Muscle layer of colon (tissue), 2 donors: ENCODE results near the gene WFDC5.

Experiments
- H3K27ac ChIP-seq: one replicate; pipeline ENCODE4 v1.7.0; 2013; ENCODE audit warnings: low read depth, mild to moderate bottlenecking, low read length, moderate library complexity
- H3K27me3 ChIP-seq, 2 donors: one replicate each; pipeline ENCODE4 v1.7.0; 2013; ENCODE audit warnings: low read length in 2 of 2, mild to moderate bottlenecking in 2 of 2; ENCODE audit not compliant: insufficient read depth in 2 of 2, control insufficient read depth in 1 of 2
- H3K36me3 ChIP-seq: one replicate; pipeline ENCODE4 v1.7.0; 2013; ENCODE audit warnings: mild to moderate bottlenecking, low read length; ENCODE audit not compliant: insufficient read depth
- H3K4me1 ChIP-seq: one replicate; pipeline ENCODE4 v1.7.0; 2013; ENCODE audit warnings: mild to moderate bottlenecking, low read length; ENCODE audit not compliant: insufficient read depth
- H3K4me3 ChIP-seq, 2 donors: one replicate each; pipeline ENCODE4 v1.7.0; 2013; ENCODE audit warnings: low read length in 2 of 2, low read depth in 1 of 2, mild to moderate bottlenecking in 1 of 2, moderate library complexity in 1 of 2
- H3K9ac ChIP-seq: one replicate; pipeline ENCODE4 v1.7.0; 2013; ENCODE audit warnings: low read length
- H3K9me3 ChIP-seq: one replicate; pipeline ENCODE4 v1.7.0; 2013; ENCODE audit warnings: mild to moderate bottlenecking, low read length
- donor health status: abdominal sarcoma.
- donor health status: Adenocarcinoma of cecum.

Gene WFDC5

DNA sequence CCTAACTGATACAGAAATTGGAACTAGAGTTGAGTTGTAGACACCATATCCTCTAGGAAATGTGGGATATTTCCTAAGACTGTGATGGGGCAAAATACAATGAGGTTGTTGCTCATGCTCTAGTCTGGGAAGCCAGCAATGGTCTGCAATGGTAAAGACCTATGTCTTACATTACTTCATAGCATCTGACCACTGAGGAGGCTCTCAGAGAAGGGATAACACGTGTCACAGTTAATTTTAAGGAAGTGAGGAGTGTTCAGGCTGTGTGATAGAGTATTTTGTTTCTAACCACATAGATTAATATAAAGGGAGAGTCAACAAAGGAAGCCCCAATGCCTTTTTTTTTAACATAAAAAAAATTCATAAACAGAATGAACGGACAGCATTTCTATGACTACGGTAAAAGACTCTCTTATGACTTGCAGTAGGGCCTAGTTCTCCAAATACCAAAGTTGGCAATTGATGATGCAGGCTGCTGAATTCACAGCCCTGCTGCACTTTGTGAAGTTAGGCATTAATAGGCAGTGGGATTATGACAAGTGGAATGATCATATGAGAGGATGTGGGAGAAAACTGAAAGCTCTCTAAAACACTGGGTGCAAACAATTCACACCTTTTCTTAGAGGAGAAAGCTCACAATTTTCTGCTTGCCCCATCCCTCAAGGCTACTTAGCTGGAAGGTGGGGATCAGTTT is 27.7 kb downstream of the WFDC5 start:
- Histone ChIP-seq H3K36me3 (no peaks in the 10 kb centered on the region), H3K9me3 (no peaks in the 10 kb centered on the region), H3K9ac (no peak overlapping the region), H3K4me1 (peaks cover 9% of the 10 kb centered on the region), H3K4me3 (no peak overlapping the region), H3K27ac (no peak overlapping the region), H3K27me3 (no peaks in the 10 kb centered on the region)

DNA sequence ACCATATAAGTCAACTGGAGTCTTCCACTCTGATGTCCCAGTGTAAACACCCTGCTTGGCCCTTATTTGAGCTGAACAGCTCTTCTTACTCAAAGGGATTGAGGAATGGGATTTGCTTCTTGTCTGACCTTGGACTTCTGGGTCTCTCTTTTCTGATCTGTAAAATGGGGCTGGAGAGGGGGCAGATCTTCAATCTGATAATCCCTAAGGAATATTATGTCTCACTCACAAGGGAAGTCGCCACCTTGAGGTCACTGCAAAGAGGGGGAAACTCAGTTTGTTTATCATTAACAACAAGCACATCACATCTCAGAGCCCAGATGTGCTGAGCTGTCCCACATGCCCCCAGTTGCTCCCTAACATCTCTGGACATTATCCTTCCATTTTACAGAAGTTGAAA is 29.1 kb downstream of the WFDC5 start:
- Histone ChIP-seq H3K27ac (no peak overlapping the region), H3K4me3 (no peak overlapping the region), H3K36me3 (peaks cover 3% of the 10 kb centered on the region), H3K27me3 (no peaks in the 10 kb centered on the region), H3K4me1 (peaks cover 9% of the 10 kb centered on the region), H3K9me3 (no peaks in the 10 kb centered on the region), H3K9ac (no peak overlapping the region)

DNA sequence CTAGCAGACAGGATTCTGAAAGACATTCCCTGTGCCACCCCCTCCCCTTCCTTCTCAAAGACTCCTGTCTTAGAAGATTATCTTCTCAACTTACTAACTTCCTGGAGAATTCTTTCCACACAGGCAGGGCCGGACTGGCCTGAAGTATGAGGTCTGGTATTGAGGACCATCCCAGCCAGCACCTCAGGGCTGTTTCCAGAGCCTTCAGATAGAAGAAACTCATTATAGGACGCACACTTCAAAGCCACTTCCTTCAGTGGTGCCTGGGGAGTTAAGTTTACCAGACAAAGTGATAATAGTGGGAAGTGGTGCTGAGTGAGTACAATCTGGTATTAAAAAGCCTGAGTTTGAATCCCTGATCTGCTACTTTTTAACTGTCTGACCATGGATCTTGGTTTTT is 29.7 kb downstream of the WFDC5 start:
- Histone ChIP-seq H3K27me3 (no peaks in the 10 kb centered on the region), H3K4me3 (no peak overlapping the region), H3K36me3 (peaks cover 8% of the 10 kb centered on the region), H3K27ac (no peak overlapping the region), H3K4me1 (peaks cover 9% of the 10 kb centered on the region), H3K9ac (no peak overlapping the region), H3K9me3 (no peaks in the 10 kb centered on the region)

DNA sequence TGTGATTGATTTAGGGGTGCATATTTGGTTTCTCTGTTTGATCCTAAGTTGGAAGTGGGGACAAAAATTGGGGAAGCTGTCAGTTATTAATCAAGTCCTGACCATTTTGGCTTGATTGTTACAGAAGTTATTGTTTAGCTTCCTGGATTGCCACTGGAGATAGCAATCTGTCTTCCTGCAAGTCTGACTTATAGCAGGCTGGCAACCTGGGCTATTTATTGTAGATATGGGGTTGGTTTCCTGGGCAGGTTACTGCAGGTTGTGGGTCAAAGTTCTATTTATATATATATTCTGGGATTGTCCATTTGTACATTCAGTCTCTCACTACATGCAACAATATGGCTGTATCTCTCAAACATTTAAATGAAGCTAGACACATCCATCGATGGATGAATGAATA is 31.8 kb downstream of the WFDC5 start:
- no peak overlapping the region for H3K9ac ChIP-seq

DNA sequence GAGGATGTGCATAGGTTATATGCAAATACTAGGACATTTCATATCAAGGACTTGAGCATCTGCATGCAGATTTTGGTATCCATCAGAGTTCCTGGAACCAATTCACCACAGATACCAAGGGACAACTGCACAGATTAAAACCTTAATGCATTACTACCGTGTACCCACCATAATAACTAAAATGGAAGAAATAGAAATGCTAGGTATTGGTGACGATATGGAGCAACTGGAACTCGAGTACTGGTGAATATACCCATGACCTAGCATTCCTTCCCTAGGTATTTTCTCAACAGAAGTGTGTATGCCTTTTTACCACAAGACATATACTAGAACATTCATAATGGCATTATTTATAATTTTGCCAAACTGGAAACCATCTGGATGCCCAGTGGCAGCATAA is 32.5 kb downstream of the WFDC5 start:
- Histone ChIP-seq H3K9ac (no peak overlapping the region), H3K36me3 (peaks cover 17% of the 10 kb centered on the region), H3K4me1 (peaks cover under 1% of the 10 kb centered on the region), H3K9me3 (no peaks in the 10 kb centered on the region), H3K27ac (no peak overlapping the region), H3K27me3 (no peaks in the 10 kb centered on the region), H3K4me3 (no peak overlapping the region)

More for the DNA sequence above, 31.8 kb downstream of the WFDC5 start:
- Histone ChIP-seq H3K4me1 (peaks cover 7% of the 10 kb centered on the region), H3K36me3 (peaks cover 17% of the 10 kb centered on the region), H3K27me3 (no peaks in the 10 kb centered on the region), H3K9me3 (no peaks in the 10 kb centered on the region), H3K27ac (no peak overlapping the region), H3K4me3 (no peak overlapping the region)

DNA sequence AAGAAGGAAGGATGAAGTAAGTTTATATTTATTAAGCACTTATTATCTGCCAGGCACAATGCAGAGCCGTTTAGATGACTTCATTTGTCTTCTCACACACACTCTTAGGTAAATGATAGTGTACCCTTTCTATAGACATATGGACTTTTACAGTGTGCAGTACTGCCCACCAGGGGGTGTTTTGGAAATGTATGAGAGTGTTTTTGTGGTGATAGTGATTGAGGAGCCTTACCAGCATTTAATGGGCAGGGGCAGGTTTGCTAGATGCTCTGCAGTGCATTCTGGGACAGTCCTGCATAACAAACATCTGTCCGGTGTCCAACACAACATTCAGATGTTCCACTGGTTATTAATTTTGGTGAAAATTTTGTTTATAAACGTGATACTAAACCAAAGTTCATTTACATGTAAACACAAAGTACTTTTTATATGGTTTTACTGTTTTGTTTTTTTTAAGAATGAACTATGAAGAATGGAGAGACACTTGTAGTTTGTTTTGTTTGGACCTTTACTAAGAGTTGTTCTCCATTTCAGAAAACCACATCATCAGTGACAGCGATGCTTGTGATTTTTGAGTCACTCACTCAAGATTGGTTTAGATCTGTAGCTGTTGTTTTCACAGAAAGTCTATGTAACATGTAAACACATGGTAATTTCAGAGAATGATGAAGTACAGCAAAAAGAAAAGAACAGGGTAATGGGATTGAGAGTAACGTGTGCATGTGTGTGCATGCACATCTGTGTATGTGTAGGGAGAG is 33.9 kb downstream of the WFDC5 start:
- Histone ChIP-seq H3K36me3 (peaks cover 19% of the 10 kb centered on the region), H3K27ac (no peak overlapping the region), H3K4me1 (no peaks in the 10 kb centered on the region), H3K9me3 (no peaks in the 10 kb centered on the region), H3K9ac (no peak overlapping the region), H3K27me3 (no peaks in the 10 kb centered on the region), H3K4me3 (no peak overlapping the region)

DNA sequence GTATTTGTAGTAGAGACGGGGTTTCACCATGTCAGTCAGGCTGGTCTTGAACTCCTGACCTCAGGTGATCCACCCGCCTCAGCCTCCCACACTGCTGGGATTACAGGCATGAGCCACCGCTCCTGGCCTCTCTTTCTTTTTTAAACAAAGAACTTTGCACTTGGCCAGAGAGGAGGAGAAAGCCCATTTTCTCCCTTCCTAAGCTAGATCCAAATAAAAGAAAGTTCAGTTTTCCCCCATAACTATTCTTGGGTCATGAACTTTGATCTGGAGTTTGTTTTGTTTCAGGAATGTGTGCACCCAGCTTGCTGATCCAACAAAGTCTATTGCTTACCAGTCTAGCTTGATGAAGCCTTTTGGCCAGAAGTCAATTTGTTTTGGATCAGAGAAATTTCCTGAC is 37.4 kb downstream of the WFDC5 start:
- H3K27ac ChIP-seq = no peak overlapping the region
- no peaks in the 10 kb centered on the region for H3K4me1 ChIP-seq
- H3K27me3 ChIP-seq = no peaks in the 10 kb centered on the region
- no peak overlapping the region for H3K4me3 ChIP-seq
- peaks cover 31% of the 10 kb centered on the region for H3K36me3 ChIP-seq
- H3K9me3 ChIP-seq = no peaks in the 10 kb centered on the region
- H3K9ac ChIP-seq = no peak overlapping the region

DNA sequence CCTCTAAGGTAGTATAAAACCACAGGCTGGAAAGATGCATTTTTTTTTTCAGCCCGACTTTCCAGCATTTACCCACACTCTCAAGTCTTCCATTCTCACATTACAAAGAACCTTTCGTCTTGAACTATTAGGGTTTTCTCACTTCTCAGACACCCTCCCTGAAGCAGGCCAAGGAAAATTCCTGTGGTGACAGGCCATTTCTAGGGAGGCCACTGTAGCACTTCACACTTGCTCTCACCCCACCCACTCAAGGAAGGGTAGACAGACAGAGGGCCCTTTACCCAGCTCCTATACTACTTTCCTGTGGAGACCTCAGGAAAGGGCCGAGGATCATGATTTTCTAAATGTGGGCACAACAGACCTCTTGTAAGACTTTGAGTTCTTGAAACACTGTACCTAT is 41.8 kb downstream of the WFDC5 start:
- Histone ChIP-seq H3K36me3 (peaks cover 13% of the 10 kb centered on the region), H3K4me1 (no peaks in the 10 kb centered on the region), H3K9me3 (no peaks in the 10 kb centered on the region), H3K27ac (no peak overlapping the region), H3K27me3 (no peaks in the 10 kb centered on the region), H3K4me3 (no peak overlapping the region), H3K9ac (no peak overlapping the region)

DNA sequence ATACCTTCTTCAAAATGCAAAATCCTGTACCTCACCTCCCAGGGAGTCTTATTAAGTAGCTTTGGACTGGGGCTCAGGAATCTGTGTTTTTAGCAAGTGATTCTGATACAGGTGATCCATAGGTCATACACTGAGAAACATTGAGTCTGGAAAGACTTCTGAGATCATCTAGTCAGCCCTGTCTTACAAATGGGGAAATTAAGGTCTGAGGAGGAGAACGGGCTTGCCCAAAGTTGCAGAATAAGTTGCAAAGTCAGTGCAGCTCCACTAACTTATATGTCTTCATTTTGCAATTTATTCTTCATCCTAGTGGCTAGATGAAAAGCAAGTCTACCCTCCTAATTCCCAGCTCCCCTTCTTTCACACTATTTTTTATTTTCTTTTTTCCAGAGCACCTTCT is 42.9 kb downstream of the WFDC5 start:
- Histone ChIP-seq H3K27me3 (no peaks in the 10 kb centered on the region), H3K9me3 (no peaks in the 10 kb centered on the region), H3K4me3 (no peak overlapping the region), H3K36me3 (peaks cover 13% of the 10 kb centered on the region), H3K27ac (no peak overlapping the region), H3K4me1 (no peaks in the 10 kb centered on the region), H3K9ac (no peak overlapping the region)

DNA sequence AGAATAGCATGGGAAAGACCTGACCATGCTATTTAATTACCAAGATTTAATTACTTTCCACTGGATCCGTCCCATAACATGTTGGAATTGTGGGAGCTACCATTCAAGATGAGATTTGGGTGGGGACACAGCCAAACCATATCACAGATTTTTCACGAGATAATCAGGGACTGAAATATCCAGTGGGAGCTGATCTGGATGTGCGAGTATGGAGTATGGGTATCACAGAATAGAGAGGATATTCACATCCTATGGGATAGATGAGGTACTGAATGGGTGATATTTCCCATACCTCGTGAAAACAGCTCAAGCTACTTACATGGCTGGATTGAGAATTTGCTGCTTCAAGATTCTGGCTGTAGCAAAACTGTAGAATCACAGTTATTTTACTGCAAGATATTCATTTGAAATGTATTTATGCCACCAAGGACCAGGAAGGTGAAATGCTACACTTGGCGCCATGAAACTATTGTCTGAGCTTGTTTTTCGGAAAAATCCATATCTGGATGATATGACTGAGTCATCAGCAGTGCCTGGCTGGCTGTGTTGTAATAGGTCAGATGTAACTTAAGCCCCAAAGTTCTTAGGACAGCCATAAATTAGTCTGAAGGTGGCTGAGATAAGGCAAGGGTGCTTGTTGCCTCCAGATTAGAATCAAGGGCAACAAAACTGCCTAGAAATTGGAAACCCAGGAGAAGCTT is 43.9 kb downstream of the WFDC5 start:
- Histone ChIP-seq H3K4me1 (no peaks in the 10 kb centered on the region), H3K36me3 (peaks cover 12% of the 10 kb centered on the region)

DNA sequence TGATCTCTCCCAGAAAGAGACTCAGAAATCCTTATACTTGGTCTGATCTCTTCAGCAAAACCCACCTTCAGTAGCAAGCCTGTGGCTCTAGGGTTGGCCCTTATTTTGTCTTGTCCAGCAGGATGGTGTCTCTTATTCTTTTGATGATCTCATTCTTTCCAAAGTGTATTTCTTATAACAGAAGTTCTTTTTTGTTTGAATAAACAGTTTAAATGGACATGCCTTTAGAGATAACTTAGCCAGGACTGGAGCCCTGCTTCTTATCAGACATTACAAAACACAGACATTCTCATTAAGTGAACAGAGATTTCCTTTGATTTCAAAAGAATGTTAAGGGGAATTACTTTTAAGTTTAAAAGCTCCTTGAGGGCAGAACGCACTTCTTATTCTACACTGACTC is 45.7 kb downstream of the WFDC5 start:
- Histone ChIP-seq H3K9me3 (no peaks in the 10 kb centered on the region), H3K27ac (no peak overlapping the region), H3K27me3 (no peaks in the 10 kb centered on the region), H3K36me3 (no peaks in the 10 kb centered on the region), H3K9ac (no peak overlapping the region), H3K4me3 (no peak overlapping the region), H3K4me1 (no peaks in the 10 kb centered on the region)

More for the DNA sequence above, 43.9 kb downstream of the WFDC5 start:
- no peak overlapping the region for H3K9ac ChIP-seq
- no peaks in the 10 kb centered on the region for H3K27me3 ChIP-seq
- H3K27ac ChIP-seq = no peak overlapping the region
- H3K4me3 ChIP-seq = no peak overlapping the region
- H3K9me3 ChIP-seq = no peaks in the 10 kb centered on the region
